HG02763 (cell line): ENCODE data around the gene RUBCNL.

Experiments
- ATAC-seq: cut with Tn5 transposase; IDR thresholded peaks from one replicate; pipeline ENCODE4 v1.9.1; 2021; ENCODE audit warnings: mild to moderate bottlenecking, moderate library complexity; ENCODE audit not compliant: unreplicated experiment

Gene RUBCNL

GRCh38 chr13:46311217-46311616 lies 75.8 kb downstream of the RUBCNL start:
- no peak for ATAC-seq

- ATAC-seq = no peak
Observed at GRCh38 chr13:46310066-46310465, 77.0 kb downstream of the RUBCNL start.

GRCh38 chr13:46307554-46307953 lies 79.5 kb downstream of the RUBCNL start:
- ATAC-seq = no peak

GRCh38 chr13:46304546-46304945 lies 82.5 kb downstream of the RUBCNL start:
- no peak for ATAC-seq

GRCh38 chr13:46303742-46304385 lies 83.2 kb downstream of the RUBCNL start:
- ATAC-seq = no peak

- no peak for ATAC-seq
Observed at GRCh38 chr13:46297361-46297811, 89.7 kb downstream of the RUBCNL start.

- ATAC-seq = no peak
Observed at GRCh38 chr13:46296921-46297320, 90.1 kb downstream of the RUBCNL start.

- no peak for ATAC-seq
Observed at GRCh38 chr13:46296115-46296822, 90.8 kb downstream of the RUBCNL start.

GRCh38 chr13:46295491-46296114 lies 91.4 kb downstream of the RUBCNL start:
- ATAC-seq = peak; percentile 68

GRCh38 chr13:46293436-46293835 lies 93.6 kb downstream of the RUBCNL start:
- no peak for ATAC-seq
